ENCODE results near the gene LSM8. TPM values are rescaled to one million over a fixed set of nuclear protein-coding genes. Genes with fewer than 3 reads are reported as not detected.

The LSM8 gene
- total RNA-seq, 2 experiments from 2014 or later: 47.1 to 49.4 TPM

DNA sequence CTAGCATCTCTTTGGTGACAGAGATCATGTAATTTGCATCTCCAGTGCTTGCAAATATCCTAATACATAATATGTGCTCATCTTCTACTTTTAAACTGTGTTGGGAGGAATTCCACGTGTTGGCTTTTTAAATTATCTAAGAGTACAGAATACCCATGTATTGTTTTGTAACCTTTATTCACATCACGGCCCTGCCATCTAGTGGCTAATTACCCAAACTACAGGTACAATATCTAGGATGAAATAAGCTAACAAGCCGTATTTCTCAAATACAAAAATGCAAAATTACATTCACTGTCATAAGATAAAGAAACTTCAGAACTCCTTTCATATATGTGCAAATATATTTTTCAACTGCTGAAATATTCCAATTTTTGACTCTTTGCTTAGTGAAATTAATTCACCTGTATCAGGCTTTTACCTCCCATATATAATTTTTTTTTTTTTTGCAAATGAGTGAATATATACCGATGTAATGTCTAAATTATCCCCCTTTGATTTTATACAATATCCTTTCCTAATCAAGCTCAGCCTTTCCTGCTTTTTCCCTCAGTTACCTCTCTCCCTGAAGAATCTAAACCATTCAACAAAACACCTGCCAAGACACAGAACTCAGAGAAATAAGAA is 30.3 kb upstream of the LSM8 start:
- Histone ChIP-seq H3K9me3 (ENCODE audit: control insufficient read depth in 1 of 2, insufficient read depth in 1 of 2, low read length in 2 of 2) (no peaks in the 10 kb centered on the region), H3K27ac (ENCODE audit: low read depth in 1 of 2, low read length in 2 of 2) (no peak overlapping the region), H3K27me3 (ENCODE audit: control insufficient read depth in 1 of 2, insufficient read depth in 2 of 2, low read length in 2 of 2) (peaks cover 0 to 16% of the 10 kb centered on the region in 2 experiments), H3K4me1 (ENCODE audit: insufficient read depth, low read length) (no peaks in the 10 kb centered on the region), H3K4me3 (ENCODE audit: low read length) (no peak overlapping the region), H3K36me3 (ENCODE audit: insufficient read depth, low read length) (no peaks in the 10 kb centered on the region)
- TF ChIP-seq CTCF (IDR thresholded peaks at IDR 0.05): peak; percentile 91
- ATAC-seq (ENCODE audit: poor library complexity): no peak
- Mint-ChIP-seq H3K4me1 (ENCODE audit: low read depth) (no peaks in the 10 kb centered on the region), H3K27me3 (peaks cover 51% of the 10 kb centered on the region), H3K9me3 (peaks cover 3% of the 10 kb centered on the region), H3K27ac (no peak overlapping the region), H3K36me3 (ENCODE audit: low read depth) (no peaks in the 10 kb centered on the region), H3K4me3 (no peak overlapping the region)
- intact Hi-C loops (cut with DNase I, micrococcal nuclease): loop anchor here (5.0 to 10.0 kb wide), 2 partner anchors 1219 to 1226 kb away; no protein-coding TSS in a partner anchor
- peak in 4 of 14 experiments; percentile 20 to 59 (median 48) for DNase-seq
- CTCF ChIA-PET: interaction anchor here (0.6 to 1.7 kb wide), 6 partner anchors 20 to 1071 kb away, joined by 3 to 5 read pairs (median 3); no protein-coding TSS in a partner anchor
- POLR2A ChIA-PET: no interaction called here

DNA sequence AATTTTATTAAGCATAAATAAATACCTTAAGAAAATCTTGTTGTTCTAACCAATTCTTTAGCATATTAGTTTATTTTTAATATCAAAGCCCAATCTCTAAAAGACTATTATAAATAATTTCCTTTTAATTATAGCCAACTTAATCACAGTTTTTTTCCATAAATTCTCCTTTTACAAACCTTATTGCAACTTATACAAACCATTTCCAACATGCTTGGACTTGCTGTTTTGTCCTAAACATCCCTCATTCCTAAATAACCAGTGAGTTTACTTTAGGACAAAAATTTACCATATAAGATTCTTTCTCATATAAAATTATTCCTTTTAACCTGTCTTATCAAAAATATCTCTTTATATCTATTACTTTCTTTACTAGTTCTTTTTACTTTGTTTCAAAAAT is 25.2 kb upstream of the LSM8 start:
- intact Hi-C loops (cut with DNase I, micrococcal nuclease): loop anchor here in 1 of 2 experiments (10.0 kb wide), 1 partner anchor 1224 kb away; no protein-coding TSS in a partner anchor
- no peak for ATAC-seq (ENCODE audit: poor library complexity)
- CTCF ChIA-PET: no interaction called here

GRCh38 chr7:118169146-118169545 is 14.8 kb upstream of the LSM8 start:
- DNase-seq: no peak
- Mint-ChIP-seq H3K27ac (no peak overlapping the region), H3K9me3 (no peaks in the 10 kb centered on the region), H3K36me3 (ENCODE audit: low read depth) (no peaks in the 10 kb centered on the region), H3K4me1 (ENCODE audit: low read depth) (no peaks in the 10 kb centered on the region), H3K4me3 (no peak overlapping the region), H3K27me3 (peaks cover 58% of the 10 kb centered on the region)
- intact Hi-C loops (cut with DNase I, micrococcal nuclease): no loop called here
- no peaks in the 10 kb centered on the region for H3K36me3 ChIP-seq (ENCODE audit: insufficient read depth, low read length)
- no peak overlapping the region for H3K27ac ChIP-seq (ENCODE audit: low read depth in 1 of 2, low read length in 2 of 2)
- no peak overlapping the region for H3K4me3 ChIP-seq (ENCODE audit: low read length)
- H3K27me3 ChIP-seq (ENCODE audit: control insufficient read depth in 1 of 2, insufficient read depth in 2 of 2, low read length in 2 of 2): peaks cover 0 to 5% of the 10 kb centered on the region in 2 experiments
- H3K4me1 ChIP-seq (ENCODE audit: insufficient read depth, low read length): no peaks in the 10 kb centered on the region
- no peak for TF ChIP-seq CTCF (IDR thresholded peaks at IDR 0.05)
- POLR2A ChIA-PET: no interaction called here
- CTCF ChIA-PET: no interaction called here
- H3K9me3 ChIP-seq (ENCODE audit: control insufficient read depth in 1 of 2, insufficient read depth in 1 of 2, low read length in 2 of 2): no peaks in the 10 kb centered on the region
- ATAC-seq (ENCODE audit: poor library complexity): no peak

More for the DNA sequence above, 25.2 kb upstream of the LSM8 start:
- Histone ChIP-seq H3K27me3 (ENCODE audit: control insufficient read depth in 1 of 2, insufficient read depth in 2 of 2, low read length in 2 of 2) (peaks cover 0 to 11% of the 10 kb centered on the region in 2 experiments), H3K4me1 (ENCODE audit: insufficient read depth, low read length) (no peaks in the 10 kb centered on the region), H3K27ac (ENCODE audit: low read depth in 1 of 2, low read length in 2 of 2) (no peak overlapping the region), H3K9me3 (ENCODE audit: control insufficient read depth in 1 of 2, insufficient read depth in 1 of 2, low read length in 2 of 2) (no peaks in the 10 kb centered on the region), H3K4me3 (ENCODE audit: low read length) (no peak overlapping the region), H3K36me3 (ENCODE audit: insufficient read depth, low read length) (no peaks in the 10 kb centered on the region)
- peaks cover 3% of the 10 kb centered on the region for H3K9me3 Mint-ChIP-seq
- no peak overlapping the region for H3K4me3 Mint-ChIP-seq
- POLR2A ChIA-PET: no interaction called here
- no peaks in the 10 kb centered on the region for H3K4me1 Mint-ChIP-seq (ENCODE audit: low read depth)
- H3K27ac Mint-ChIP-seq: no peak overlapping the region
- no peak for TF ChIP-seq CTCF (IDR thresholded peaks at IDR 0.05)
- DNase-seq: no peak
- peaks cover 22% of the 10 kb centered on the region for H3K27me3 Mint-ChIP-seq
- H3K36me3 Mint-ChIP-seq (ENCODE audit: low read depth): no peaks in the 10 kb centered on the region
